Large intestine (tissue), 3 donors: ENCODE measurements around the gene IQGAP1. TPM values are rescaled to one million over a fixed set of nuclear protein-coding genes. Genes with fewer than 3 reads are reported as not detected.

Experiments
- DNase-seq, 2 donors: peaks; one replicate each; pipeline versions ENCODE4 v3.0.0 to v3.0.0-alpha.2; 2013
- H3K27ac ChIP-seq: one replicate; pipeline ENCODE4 v1.5.1; 2013; ENCODE audit warnings: low read length
- H3K27me3 ChIP-seq: 2 replicates; pipeline ENCODE4 v1.6.1; 2013; ENCODE audit warnings: low read length; ENCODE audit not compliant: control insufficient read depth, insufficient read depth
- H3K36me3 ChIP-seq: 2 replicates; pipeline ENCODE4 v1.6.1; 2013; ENCODE audit warnings: low read length; ENCODE audit not compliant: control insufficient read depth, insufficient read depth
- H3K4me1 ChIP-seq: one replicate; pipeline ENCODE4 v1.6.1; 2013; ENCODE audit warnings: low read length; ENCODE audit not compliant: control insufficient read depth, insufficient read depth
- H3K4me3 ChIP-seq: one replicate; pipeline ENCODE4 v1.5.1; 2013; ENCODE audit warnings: low read length
- H3K9me3 ChIP-seq: one replicate; pipeline ENCODE4 v1.6.1; 2013; ENCODE audit warnings: mild to moderate bottlenecking, low read depth, low read length, moderate library complexity; ENCODE audit not compliant: control insufficient read depth
- WGBS: methylation state at CpG from one replicate; pipeline ENCODE4 v1.1.5; 2013; ENCODE audit warnings: low lambda C conversion rate; ENCODE audit not compliant: insufficient coverage; 5-methylcytosine and 5-hydroxymethylcytosine counted together
- polyA plus RNA-seq: library from polyadenylated mRNA; unstranded; fragments of 120-200 nt; gene quantifications from one replicate; pipeline ENCODE4 v1.2.1, GENCODE V29; 2013

Gene IQGAP1
- polyA plus RNA-seq, 1 donor: 90.9 TPM

- Histone ChIP-seq H3K4me1 (no peaks in the 10 kb centered on the region), H3K27ac (no peak overlapping the region), H3K36me3 (peaks cover 21% of the 10 kb centered on the region), H3K9me3 (no peaks in the 10 kb centered on the region), H3K4me3 (no peak overlapping the region), H3K27me3 (no peaks in the 10 kb centered on the region)
- no peak for DNase-seq
- WGBS: 100% methylated on average over 1 of the region's 6 CpGs
Measured at GRCh38 chr15:90460142-90460824, 72.2 kb downstream of the IQGAP1 start.

GRCh38 chr15:90463381-90463780 is 75.3 kb downstream of the IQGAP1 start:
- Histone ChIP-seq H3K4me1 (no peaks in the 10 kb centered on the region), H3K27ac (no peak overlapping the region), H3K36me3 (peaks cover 27% of the 10 kb centered on the region), H3K9me3 (no peaks in the 10 kb centered on the region), H3K27me3 (no peaks in the 10 kb centered on the region), H3K4me3 (no peak overlapping the region)
- WGBS: 85% methylated on average over 2 of the region's 3 CpGs
- DNase-seq: no peak

GRCh38 chr15:90465140-90465929 is 77.3 kb downstream of the IQGAP1 start:
- Histone ChIP-seq H3K36me3 (peaks cover 23% of the 10 kb centered on the region), H3K27ac (no peak overlapping the region)

GRCh38 chr15:90465930-90466567 is 78.0 kb downstream of the IQGAP1 start:
- H3K4me1 ChIP-seq: no peaks in the 10 kb centered on the region
- H3K9me3 ChIP-seq: no peaks in the 10 kb centered on the region
- H3K27ac ChIP-seq: no peak overlapping the region
- DNase-seq: no peak
- no CpG with 5 or more reads among the region's 3 CpGs for WGBS
- H3K27me3 ChIP-seq: no peaks in the 10 kb centered on the region
- H3K36me3 ChIP-seq: peaks cover 26% of the 10 kb centered on the region
- no peak overlapping the region for H3K4me3 ChIP-seq

More at GRCh38 chr15:90465140-90465929, 77.3 kb downstream of the IQGAP1 start:
- no CpG with 5 or more reads among the region's 7 CpGs for WGBS
- no peak for DNase-seq
- no peaks in the 10 kb centered on the region for H3K27me3 ChIP-seq
- H3K4me1 ChIP-seq: no peaks in the 10 kb centered on the region
- H3K4me3 ChIP-seq: no peak overlapping the region
- no peaks in the 10 kb centered on the region for H3K9me3 ChIP-seq

- Histone ChIP-seq H3K9me3 (peaks cover 4% of the 10 kb centered on the region), H3K27ac (no peak overlapping the region), H3K36me3 (peaks cover 56% of the 10 kb centered on the region), H3K4me1 (no peaks in the 10 kb centered on the region), H3K27me3 (no peaks in the 10 kb centered on the region), H3K4me3 (no peak overlapping the region)
- DNase-seq: peak; percentile 9 to 46
- 67% methylated on average over 1 of the region's 2 CpGs for WGBS
Measured at GRCh38 chr15:90469723-90470122, 81.7 kb downstream of the IQGAP1 start.

- no peak overlapping the region for H3K4me3 ChIP-seq
- 50% methylated on average over 1 of the region's 1 CpG for WGBS
- H3K36me3 ChIP-seq: peaks cover 60% of the 10 kb centered on the region
- H3K27me3 ChIP-seq: no peaks in the 10 kb centered on the region
- no peak overlapping the region for H3K27ac ChIP-seq
- DNase-seq: no peak
- H3K4me1 ChIP-seq: no peaks in the 10 kb centered on the region
- peaks cover 4% of the 10 kb centered on the region for H3K9me3 ChIP-seq
Measured at GRCh38 chr15:90470453-90470852, 82.4 kb downstream of the IQGAP1 start.

- DNase-seq: peak in 1 of 2 donors; percentile 17
- H3K27ac ChIP-seq: no peak overlapping the region
- no CpG with 5 or more reads among the region's 3 CpGs for WGBS
- peaks cover 4% of the 10 kb centered on the region for H3K9me3 ChIP-seq
- no peak overlapping the region for H3K4me3 ChIP-seq
- no peaks in the 10 kb centered on the region for H3K27me3 ChIP-seq
- H3K4me1 ChIP-seq: no peaks in the 10 kb centered on the region
- H3K36me3 ChIP-seq: peaks cover 55% of the 10 kb centered on the region
Measured at GRCh38 chr15:90471126-90471525, 83.1 kb downstream of the IQGAP1 start.

- no peaks in the 10 kb centered on the region for H3K4me1 ChIP-seq
- no peak overlapping the region for H3K4me3 ChIP-seq
- no CpG with 5 or more reads among the region's 4 CpGs for WGBS
- H3K9me3 ChIP-seq: peaks cover 4% of the 10 kb centered on the region
- H3K27ac ChIP-seq: no peak overlapping the region
- peaks cover 55% of the 10 kb centered on the region for H3K36me3 ChIP-seq
- H3K27me3 ChIP-seq: no peaks in the 10 kb centered on the region
- no peak for DNase-seq
Measured at GRCh38 chr15:90471769-90472168, 83.7 kb downstream of the IQGAP1 start.

GRCh38 chr15:90478846-90479481 is 90.9 kb downstream of the IQGAP1 start:
- no peaks in the 10 kb centered on the region for H3K9me3 ChIP-seq
- no peak for DNase-seq
- H3K4me3 ChIP-seq: no peak overlapping the region
- H3K36me3 ChIP-seq: peaks cover 72% of the 10 kb centered on the region
- no peak overlapping the region for H3K27ac ChIP-seq
- H3K4me1 ChIP-seq: no peaks in the 10 kb centered on the region
- H3K27me3 ChIP-seq: no peaks in the 10 kb centered on the region
- 84% methylated on average over 4 of the region's 8 CpGs for WGBS

GRCh38 chr15:90479656-90480055 is 91.6 kb downstream of the IQGAP1 start:
- H3K4me3 ChIP-seq: no peak overlapping the region
- H3K27ac ChIP-seq: no peak overlapping the region
- H3K36me3 ChIP-seq: peaks cover 72% of the 10 kb centered on the region
- H3K9me3 ChIP-seq: no peaks in the 10 kb centered on the region
- no peak for DNase-seq
- H3K27me3 ChIP-seq: no peaks in the 10 kb centered on the region
- no peaks in the 10 kb centered on the region for H3K4me1 ChIP-seq
- WGBS: no CpG with 5 or more reads among the region's 5 CpGs
